Liver (tissue), 9 donors: Measurements from ENCODE around the gene LIPI. TPM values are rescaled to one million over a fixed set of nuclear protein-coding genes. Genes with fewer than 3 reads are reported as not detected.

Experiments
- DNase-seq: peaks from one replicate; pipeline ENCODE4 v3.0.0-alpha.2; 2017; ENCODE audit warnings: low spot score
- H3K27ac ChIP-seq, 2 donors: one replicate each; pipeline ENCODE4 v1.7.0; 2013; ENCODE audit warnings: inconsistent platforms in 2 of 2, low read length in 2 of 2, control low read depth in 1 of 2, low read depth in 1 of 2, mild to moderate bottlenecking in 1 of 2
- H3K27me3 ChIP-seq, 4 donors: one replicate each; pipeline versions ENCODE4 v1.6.1 to v1.7.0; 2013; ENCODE audit warnings: low read length in 3 of 4, inconsistent platforms in 1 of 4, mild to moderate bottlenecking in 1 of 4, moderate library complexity in 1 of 4; ENCODE audit not compliant: control insufficient read depth in 4 of 4, insufficient read depth in 4 of 4
- H3K36me3 ChIP-seq, 4 donors: one replicate each; pipeline versions ENCODE4 v1.6.1 to v1.7.0; 2013; ENCODE audit warnings: low read length in 3 of 4, mild to moderate bottlenecking in 3 of 4, low read depth in 1 of 4, moderate library complexity in 1 of 4; ENCODE audit not compliant: control insufficient read depth in 4 of 4, insufficient read depth in 3 of 4
- H3K4me1 ChIP-seq, 4 donors: one replicate each; pipeline versions ENCODE4 v1.6.1 to v1.7.0; 2013; ENCODE audit warnings: low read length in 3 of 4, mild to moderate bottlenecking in 3 of 4, moderate library complexity in 1 of 4; ENCODE audit not compliant: control insufficient read depth in 4 of 4, insufficient read depth in 4 of 4
- H3K4me3 ChIP-seq, 3 donors: one replicate each; pipeline versions ENCODE4 v1.6.1 to v1.7.0; 2013; ENCODE audit warnings: low read length in 3 of 3, control low read depth in 1 of 3, low read depth in 1 of 3, mild to moderate bottlenecking in 1 of 3
- H3K9ac ChIP-seq, 2 donors: one replicate each; pipeline ENCODE4 v1.7.0; 2013; ENCODE audit warnings: low read length in 2 of 2, mild to moderate bottlenecking in 2 of 2, moderate library complexity in 2 of 2, control low read depth in 1 of 2, low read depth in 1 of 2
- H3K9me3 ChIP-seq, 4 donors: one replicate each; pipeline versions ENCODE4 v1.6.1 to v1.7.0; 2013; ENCODE audit warnings: low read length in 3 of 4; ENCODE audit not compliant: control insufficient read depth in 4 of 4
- ATF3 ChIP-seq: IDR thresholded peaks from 2 replicates; pipeline ENCODE4 v1.6.1; 2016; ENCODE audit warnings: antibody characterized with exemption
- EGR1 ChIP-seq, 2 donors: IDR thresholded peaks; 2 replicates each; pipeline ENCODE4 v1.6.1; 2016 to 2018; ENCODE audit warnings: antibody characterized with exemption in 2 of 2, low read depth in 2 of 2
- FOXA1 ChIP-seq: IDR thresholded peaks from 2 replicates; pipeline ENCODE4 v1.6.1; 2016; ENCODE audit warnings: antibody characterized with exemption
- FOXA2 ChIP-seq: IDR thresholded peaks from 2 replicates; pipeline ENCODE4 v1.6.1; 2016; ENCODE audit warnings: antibody characterized with exemption
- GABPA ChIP-seq, 2 donors: IDR thresholded peaks in 1 of 2; conservative IDR thresholded peaks in 1 of 2; 2 replicates each; pipeline ENCODE4 v1.6.1; 2016; ENCODE audit warnings: antibody characterized with exemption in 2 of 2, mild to moderate bottlenecking in 1 of 2, moderate library complexity in 1 of 2
- HNF4A ChIP-seq, 2 donors: conservative IDR thresholded peaks; 2 replicates each; pipeline ENCODE4 v1.6.1; 2016; ENCODE audit warnings: antibody characterized with exemption in 2 of 2, mild to moderate bottlenecking in 2 of 2
- HNF4G ChIP-seq: IDR thresholded peaks from 2 replicates; pipeline ENCODE4 v1.6.1; 2016; ENCODE audit warnings: antibody characterized with exemption
- JUND ChIP-seq, 2 donors: IDR thresholded peaks; 2 replicates each; pipeline ENCODE4 v1.6.1; 2016; ENCODE audit warnings: antibody characterized with exemption in 2 of 2
- NR2F2 ChIP-seq: IDR thresholded peaks from 2 replicates; pipeline ENCODE4 v1.6.1; 2016; ENCODE audit warnings: antibody characterized with exemption
- RAD21 ChIP-seq, 2 donors: IDR thresholded peaks; 2 replicates each; pipeline ENCODE4 v1.6.1; 2016; ENCODE audit warnings: antibody characterized with exemption in 2 of 2, mild to moderate bottlenecking in 2 of 2
- RXRA ChIP-seq, 2 donors: IDR thresholded peaks; 2 replicates each; pipeline ENCODE4 v1.6.1; 2017 to 2018; ENCODE audit warnings: antibody characterized with exemption in 2 of 2, mild to moderate bottlenecking in 1 of 2
- SP1 ChIP-seq: IDR thresholded peaks from 2 replicates; pipeline ENCODE4 v1.6.1; 2018; ENCODE audit warnings: antibody characterized with exemption, mild to moderate bottlenecking
- TAF1 ChIP-seq: conservative IDR thresholded peaks from 2 replicates; pipeline ENCODE4 v1.6.1; 2016; ENCODE audit warnings: antibody characterized with exemption, mild to moderate bottlenecking
- YY1 ChIP-seq: IDR thresholded peaks from 2 replicates; pipeline ENCODE4 v1.6.1; 2016; ENCODE audit warnings: antibody characterized with exemption, mild to moderate bottlenecking
- ZBTB33 ChIP-seq: IDR thresholded peaks from 2 replicates; pipeline ENCODE4 v1.6.1; 2016; ENCODE audit warnings: antibody characterized with exemption
- WGBS: extraction: QIAGEN DNeasy Blood & Tissue Kit; methylation state at CpG from one replicate; pipeline ENCODE4 v1.1.7; 2013; 5-methylcytosine and 5-hydroxymethylcytosine counted together
- polyA plus RNA-seq, 2 donors: library from polyadenylated mRNA; stranded (reverse) in 1 of 2; unstranded in 1 of 2; fragments of 200-250 nt in 1 of 2; fragments of >200 nt in 1 of 2; fragmentation: Nextera tagmentation in 1 of 2; extraction: Ambion mirVana in 1 of 2; gene quantifications; one replicate each; pipeline versions ENCODE4 v1.2.1 to v1.2.3, GENCODE V29; 2013 to 2015
- total RNA-seq, 2 donors: library from RNA; depleted of rRNA; stranded (reverse); fragments of >200 nt; gene quantifications; one replicate each; pipeline ENCODE4 v1.2.3, GENCODE V29; 2014
- TF ChIP-seq, protein P1 (sequence below): IDR thresholded peaks from 2 replicates; pipeline ENCODE4 v1.6.1; 2016; ENCODE audit warnings: antibody characterized with exemption
- TF ChIP-seq, protein P2 (sequence below): fragments of 150-350 bp; IDR thresholded peaks from 2 replicates; pipeline ENCODE4 v1.5.1; 2017; ENCODE audit warnings: improper control_type of control experiment, low read depth, low read length; ENCODE audit not compliant: missing input control
- TF ChIP-seq, protein P3 (sequence below): IDR thresholded peaks from 2 replicates; pipeline ENCODE4 v1.6.1; 2016; ENCODE audit warnings: antibody characterized with exemption, mild to moderate bottlenecking
- donor health status: healthy.
- donor health status: healthy.
- donor health status: healthy.
- donor health status: healthy.
- donor health status: healthy.

LIPI gene
- total and polyA plus RNA-seq, 4 donors = not detected

DNA sequence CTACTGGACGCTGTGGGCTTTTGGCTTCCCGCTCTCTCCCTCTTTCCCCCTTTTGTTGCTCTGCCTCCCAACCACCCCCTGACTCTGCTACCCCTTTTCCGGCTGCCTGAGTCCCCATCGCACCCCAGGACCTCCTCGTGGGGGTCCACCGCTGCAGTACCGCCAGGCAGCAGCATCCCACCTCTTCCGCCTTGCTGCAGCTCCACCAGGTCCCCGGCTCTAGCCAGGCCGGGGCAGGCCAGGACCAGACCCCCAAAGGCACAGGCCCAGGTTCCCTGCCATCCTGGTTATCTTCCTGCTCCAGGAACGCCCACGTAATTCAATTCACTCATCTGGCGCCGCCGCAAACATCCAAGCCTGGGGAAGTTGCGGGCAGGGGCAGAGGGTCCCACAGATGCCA lies 139.8 kb downstream of the LIPI start:
- Histone ChIP-seq H3K36me3 (no peaks in the 10 kb centered on the region), H3K27me3 (no peaks in the 10 kb centered on the region), H3K9me3 (no peaks in the 10 kb centered on the region), H3K4me3 (no peak overlapping the region), H3K27ac (no peak overlapping the region), H3K9ac (no peak overlapping the region), H3K4me1 (no peaks in the 10 kb centered on the region)
- no peak for DNase-seq
- WGBS = 96% methylated on average over 16 of the region's 16 CpGs
- TF ChIP-seq JUND (IDR thresholded peaks at IDR 0.05) (no peak), GABPA (IDR thresholded peaks at IDR 0.05 in 1 of 2, conservative IDR thresholded peaks at IDR 0.05 in 1 of 2) (no peak), RAD21 (IDR thresholded peaks at IDR 0.05) (no peak), NR2F2 (no peak), EGR1 (IDR thresholded peaks at IDR 0.05; ENCODE audit: low read depth in 2 of 2) (no peak)

GRCh38 chr21:14070049-14070893 lies 140.5 kb downstream of the LIPI start:
- H3K4me3 ChIP-seq = no peak overlapping the region
- no peak for DNase-seq
- no peaks in the 10 kb centered on the region for H3K36me3 ChIP-seq
- no peak overlapping the region for H3K27ac ChIP-seq
- H3K9ac ChIP-seq = no peak overlapping the region
- no peaks in the 10 kb centered on the region for H3K4me1 ChIP-seq
- WGBS = 93% methylated on average over 46 of the region's 46 CpGs
- H3K27me3 ChIP-seq = no peaks in the 10 kb centered on the region
- TF ChIP-seq TAF1 (no peak), FOXA1 (no peak), NR2F2 (no peak), FOXA2 (no peak), JUND (IDR thresholded peaks at IDR 0.05) (no peak)
- H3K9me3 ChIP-seq = no peaks in the 10 kb centered on the region

- DNase-seq = no peak
- Histone ChIP-seq H3K4me3 (no peak overlapping the region), H3K4me1 (no peaks in the 10 kb centered on the region), H3K36me3 (no peaks in the 10 kb centered on the region), H3K27ac (no peak overlapping the region), H3K9ac (no peak overlapping the region), H3K27me3 (no peaks in the 10 kb centered on the region), H3K9me3 (no peaks in the 10 kb centered on the region)
- 92% methylated on average over 29 of the region's 29 CpGs for WGBS
- TF ChIP-seq, protein P1, sequence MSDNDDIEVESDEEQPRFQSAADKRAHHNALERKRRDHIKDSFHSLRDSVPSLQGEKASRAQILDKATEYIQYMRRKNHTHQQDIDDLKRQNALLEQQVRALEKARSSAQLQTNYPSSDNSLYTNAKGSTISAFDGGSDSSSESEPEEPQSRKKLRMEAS = no peak
- no peak for TF ChIP-seq TAF1
- TF ChIP-seq HNF4G = no peak
- TF ChIP-seq GABPA (IDR thresholded peaks at IDR 0.05 in 1 of 2, conservative IDR thresholded peaks at IDR 0.05 in 1 of 2) = no peak
- TF ChIP-seq FOXA2 = no peak
- TF ChIP-seq EGR1 (IDR thresholded peaks at IDR 0.05; ENCODE audit: low read depth in 2 of 2) = no peak
- TF ChIP-seq JUND (IDR thresholded peaks at IDR 0.05) = no peak
- no peak for TF ChIP-seq RAD21 (IDR thresholded peaks at IDR 0.05)
- TF ChIP-seq ATF3 = no peak
- TF ChIP-seq, protein P2, sequence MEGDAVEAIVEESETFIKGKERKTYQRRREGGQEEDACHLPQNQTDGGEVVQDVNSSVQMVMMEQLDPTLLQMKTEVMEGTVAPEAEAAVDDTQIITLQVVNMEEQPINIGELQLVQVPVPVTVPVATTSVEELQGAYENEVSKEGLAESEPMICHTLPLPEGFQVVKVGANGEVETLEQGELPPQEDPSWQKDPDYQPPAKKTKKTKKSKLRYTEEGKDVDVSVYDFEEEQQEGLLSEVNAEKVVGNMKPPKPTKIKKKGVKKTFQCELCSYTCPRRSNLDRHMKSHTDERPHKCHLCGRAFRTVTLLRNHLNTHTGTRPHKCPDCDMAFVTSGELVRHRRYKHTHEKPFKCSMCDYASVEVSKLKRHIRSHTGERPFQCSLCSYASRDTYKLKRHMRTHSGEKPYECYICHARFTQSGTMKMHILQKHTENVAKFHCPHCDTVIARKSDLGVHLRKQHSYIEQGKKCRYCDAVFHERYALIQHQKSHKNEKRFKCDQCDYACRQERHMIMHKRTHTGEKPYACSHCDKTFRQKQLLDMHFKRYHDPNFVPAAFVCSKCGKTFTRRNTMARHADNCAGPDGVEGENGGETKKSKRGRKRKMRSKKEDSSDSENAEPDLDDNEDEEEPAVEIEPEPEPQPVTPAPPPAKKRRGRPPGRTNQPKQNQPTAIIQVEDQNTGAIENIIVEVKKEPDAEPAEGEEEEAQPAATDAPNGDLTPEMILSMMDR = no peak
- no peak for TF ChIP-seq YY1
- TF ChIP-seq FOXA1 = no peak
- TF ChIP-seq NR2F2 = no peak
- no peak for TF ChIP-seq RXRA (IDR thresholded peaks at IDR 0.05)
- TF ChIP-seq ZBTB33 = no peak
- no peak for TF ChIP-seq SP1
- TF ChIP-seq, protein P3, sequence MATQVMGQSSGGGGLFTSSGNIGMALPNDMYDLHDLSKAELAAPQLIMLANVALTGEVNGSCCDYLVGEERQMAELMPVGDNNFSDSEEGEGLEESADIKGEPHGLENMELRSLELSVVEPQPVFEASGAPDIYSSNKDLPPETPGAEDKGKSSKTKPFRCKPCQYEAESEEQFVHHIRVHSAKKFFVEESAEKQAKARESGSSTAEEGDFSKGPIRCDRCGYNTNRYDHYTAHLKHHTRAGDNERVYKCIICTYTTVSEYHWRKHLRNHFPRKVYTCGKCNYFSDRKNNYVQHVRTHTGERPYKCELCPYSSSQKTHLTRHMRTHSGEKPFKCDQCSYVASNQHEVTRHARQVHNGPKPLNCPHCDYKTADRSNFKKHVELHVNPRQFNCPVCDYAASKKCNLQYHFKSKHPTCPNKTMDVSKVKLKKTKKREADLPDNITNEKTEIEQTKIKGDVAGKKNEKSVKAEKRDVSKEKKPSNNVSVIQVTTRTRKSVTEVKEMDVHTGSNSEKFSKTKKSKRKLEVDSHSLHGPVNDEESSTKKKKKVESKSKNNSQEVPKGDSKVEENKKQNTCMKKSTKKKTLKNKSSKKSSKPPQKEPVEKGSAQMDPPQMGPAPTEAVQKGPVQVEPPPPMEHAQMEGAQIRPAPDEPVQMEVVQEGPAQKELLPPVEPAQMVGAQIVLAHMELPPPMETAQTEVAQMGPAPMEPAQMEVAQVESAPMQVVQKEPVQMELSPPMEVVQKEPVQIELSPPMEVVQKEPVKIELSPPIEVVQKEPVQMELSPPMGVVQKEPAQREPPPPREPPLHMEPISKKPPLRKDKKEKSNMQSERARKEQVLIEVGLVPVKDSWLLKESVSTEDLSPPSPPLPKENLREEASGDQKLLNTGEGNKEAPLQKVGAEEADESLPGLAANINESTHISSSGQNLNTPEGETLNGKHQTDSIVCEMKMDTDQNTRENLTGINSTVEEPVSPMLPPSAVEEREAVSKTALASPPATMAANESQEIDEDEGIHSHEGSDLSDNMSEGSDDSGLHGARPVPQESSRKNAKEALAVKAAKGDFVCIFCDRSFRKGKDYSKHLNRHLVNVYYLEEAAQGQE = no peak
- TF ChIP-seq HNF4A (conservative IDR thresholded peaks at IDR 0.05) = no peak
These were observed 146.5 kb downstream of the LIPI start for GRCh38 chr21:14064296-14064645.
